Natural killer cell (primary cell): ENCODE results near the gene STRN. TPM values are rescaled to one million over a fixed set of nuclear protein-coding genes. Genes with fewer than 3 reads are reported as not detected.

Experiments
- ATAC-seq, 3 donors: fragments of 150-1000 bp in 2 of 3; fragments of 200-7000 bp in 1 of 3; cut with Tn5 transposase; 1 replicate in 1 of 3; 2 replicates in 2 of 3; pipeline ENCODE4 v1.10.0; 2021; ENCODE audit warnings: mild to moderate bottlenecking in 2 of 3, moderate library complexity in 2 of 3
- DNase-seq, 2 donors: peaks; one replicate each; pipeline versions ENCODE4 v3.0.0 to v3.0.0-alpha.2; 2013 to 2021; ENCODE audit warnings: mixed read lengths in 1 of 2
- H3K27ac ChIP-seq: one replicate; pipeline ENCODE4 v1.5.1; 2013; ENCODE audit warnings: mild to moderate bottlenecking, low read length
- H3K27me3 ChIP-seq: one replicate; pipeline ENCODE4 v1.6.1; 2013; ENCODE audit warnings: low read length; ENCODE audit not compliant: control insufficient read depth, insufficient read depth
- H3K36me3 ChIP-seq: one replicate; pipeline ENCODE4 v1.6.1; 2013; ENCODE audit warnings: low read length; ENCODE audit not compliant: control insufficient read depth, insufficient read depth
- H3K4me1 ChIP-seq: one replicate; pipeline ENCODE4 v1.6.1; 2013; ENCODE audit warnings: low read length; ENCODE audit not compliant: control insufficient read depth, insufficient read depth
- H3K4me3 ChIP-seq: one replicate; pipeline ENCODE4 v1.5.1; 2013; ENCODE audit warnings: low read length
- H3K9me3 ChIP-seq: one replicate; pipeline ENCODE4 v1.6.1; 2013; ENCODE audit warnings: low read length; ENCODE audit not compliant: control insufficient read depth, insufficient read depth
- H3K27ac Mint-ChIP-seq, 2 donors: one replicate each; pipeline ENCODE4 v1.8.0; 2022; ENCODE audit warnings: mild to moderate bottlenecking in 2 of 2, mixed read lengths in 2 of 2, moderate library complexity in 1 of 2
- H3K27me3 Mint-ChIP-seq, 2 donors: one replicate each; pipeline ENCODE4 v1.8.0; 2022; ENCODE audit warnings: low read depth in 2 of 2, mixed read lengths in 2 of 2
- H3K36me3 Mint-ChIP-seq: one replicate; pipeline ENCODE4 v1.8.0; 2022; ENCODE audit warnings: mixed read lengths
- H3K4me1 Mint-ChIP-seq, 2 donors: one replicate each; pipeline ENCODE4 v1.8.0; 2022; ENCODE audit warnings: mixed read lengths in 2 of 2
- H3K4me3 Mint-ChIP-seq: one replicate; pipeline ENCODE4 v1.8.0; 2022; ENCODE audit warnings: mild to moderate bottlenecking, moderate library complexity, mixed read lengths
- H3K9me3 Mint-ChIP-seq, 2 donors: one replicate each; pipeline ENCODE4 v1.8.0; 2022; ENCODE audit warnings: mixed read lengths in 2 of 2
- CTCF ChIP-seq: fragments of 200-600 bp; IDR thresholded peaks from one replicate; pipeline ENCODE4 v1.8.0; 2022; ENCODE audit warnings: antibody characterized with exemption
- WGBS: methylation state at CpG from one replicate; pipeline ENCODE4 v1.1.7; 2013; ENCODE audit warnings: missing lambda C conversion rate; ENCODE audit not compliant: insufficient coverage; 5-methylcytosine and 5-hydroxymethylcytosine counted together
- intact Hi-C: fragments of 100-400 bp; cut with micrococcal nuclease; formaldehyde crosslinking; loops from one replicate; pipeline ENCODE4 v1.14.2; 2022
- total RNA-seq, 4 donors: library from RNA; stranded (reverse); fragments of 120-200 nt in 1 of 4; gene quantifications; one replicate each; pipeline versions ENCODE4 v1.2.3 to v1.2.4, GENCODE V29; 2013 to 2022

Gene STRN
- total RNA-seq, 3 donors from 2014 or later (not counting 1 experiment from before 2014, with no cell fraction given), result 43.1 to 49.9 (median 43.4) TPM

- Mint-ChIP-seq H3K4me1 (peaks cover 6 to 27% of the 10 kb centered on the region in 2 donors), H3K27me3 (no peaks in the 10 kb centered on the region), H3K27ac (no peak overlapping the region), H3K4me3 (no peak overlapping the region), H3K36me3 (no peaks in the 10 kb centered on the region), H3K9me3 (no peaks in the 10 kb centered on the region)
- Histone ChIP-seq H3K4me3 (no peak overlapping the region), H3K36me3 (no peaks in the 10 kb centered on the region), H3K4me1 (peaks cover 3% of the 10 kb centered on the region), H3K27me3 (no peaks in the 10 kb centered on the region), H3K9me3 (no peaks in the 10 kb centered on the region), H3K27ac (no peak overlapping the region)
- over 99% methylated on average over 6 of the region's 7 CpGs for WGBS
- no peak for TF ChIP-seq CTCF
- intact Hi-C loops, result no loop called here
- ATAC-seq, result no peak
- no peak for DNase-seq
Observed at GRCh38 chr2:36820942-36821605, 145.3 kb downstream of the STRN start.

GRCh38 chr2:36819095-36819711 lies 147.1 kb downstream of the STRN start:
- no peak for DNase-seq
- no peaks in the 10 kb centered on the region for H3K36me3 ChIP-seq
- H3K27ac ChIP-seq, result no peak overlapping the region
- no peak overlapping the region for H3K4me3 ChIP-seq
- H3K27me3 Mint-ChIP-seq, result no peaks in the 10 kb centered on the region
- no peaks in the 10 kb centered on the region for H3K9me3 Mint-ChIP-seq
- ATAC-seq, result no peak
- intact Hi-C loops, result no loop called here
- no peak overlapping the region for H3K4me3 Mint-ChIP-seq
- peaks cover 3% of the 10 kb centered on the region for H3K4me1 ChIP-seq
- no peak for TF ChIP-seq CTCF
- no peaks in the 10 kb centered on the region for H3K27me3 ChIP-seq
- H3K9me3 ChIP-seq, result no peaks in the 10 kb centered on the region
- no peaks in the 10 kb centered on the region for H3K36me3 Mint-ChIP-seq
- H3K4me1 Mint-ChIP-seq, result peaks cover 6 to 27% of the 10 kb centered on the region in 2 donors
- no peak overlapping the region for H3K27ac Mint-ChIP-seq
- 86% methylated on average over 1 of the region's 4 CpGs for WGBS

- peaks cover 6 to 27% of the 10 kb centered on the region in 2 donors for H3K4me1 Mint-ChIP-seq
- no peaks in the 10 kb centered on the region for H3K9me3 ChIP-seq
- WGBS, result 88% methylated on average over 2 of the region's 2 CpGs
- ATAC-seq (no peak), DNase-seq (no peak)
- no peak overlapping the region for H3K4me3 ChIP-seq
- H3K27me3 Mint-ChIP-seq, result no peaks in the 10 kb centered on the region
- H3K27ac ChIP-seq, result no peak overlapping the region
- H3K4me3 Mint-ChIP-seq, result no peak overlapping the region
- no peaks in the 10 kb centered on the region for H3K27me3 ChIP-seq
- no peaks in the 10 kb centered on the region for H3K9me3 Mint-ChIP-seq
- peaks cover 3% of the 10 kb centered on the region for H3K4me1 ChIP-seq
- no peak overlapping the region for H3K27ac Mint-ChIP-seq
- no peaks in the 10 kb centered on the region for H3K36me3 ChIP-seq
- no peak for TF ChIP-seq CTCF
- H3K36me3 Mint-ChIP-seq, result no peaks in the 10 kb centered on the region
- intact Hi-C loops, result no loop called here
Observed at GRCh38 chr2:36818542-36818941, 147.8 kb downstream of the STRN start.
